ENCODE measurements around the gene GJA3.

Gene GJA3

GRCh38 chr13:20160306-20161274, at the start of gene GJA3:
Gene GJA3 (minus strand): TSS chr13:20161052. CDS start chr13:20143288, 17,764 bp downstream.
- no peak for DNase-seq (ENCODE audit: low read depth)
- H3K4me3 ChIP-seq (ENCODE audit: low read depth, low read length): peak within 1 kb of the TSS; percentile 54

GRCh38 chr13:20209948-20210347, 49.1 kb upstream of the GJA3 start:
- no peak overlapping the region for H3K4me3 ChIP-seq (ENCODE audit: low read depth, low read length)
- no peak for DNase-seq (ENCODE audit: low read depth)

- no peak for DNase-seq (ENCODE audit: low read depth)
- H3K4me3 ChIP-seq (ENCODE audit: low read depth, low read length): no peak overlapping the region
Measured at GRCh38 chr13:20206698-20207235, 45.9 kb upstream of the GJA3 start.

GRCh38 chr13:20206065-20206697, 45.3 kb upstream of the GJA3 start:
- no peak overlapping the region for H3K4me3 ChIP-seq (ENCODE audit: low read depth, low read length)
- no peak for DNase-seq (ENCODE audit: low read depth)

GRCh38 chr13:20198781-20199180, 37.9 kb upstream of the GJA3 start:
- no peak for DNase-seq (ENCODE audit: low read depth)
- no peak overlapping the region for H3K4me3 ChIP-seq (ENCODE audit: low read depth, low read length)

GRCh38 chr13:20197361-20197834, 36.5 kb upstream of the GJA3 start:
- peak; percentile 27 for DNase-seq (ENCODE audit: low read depth)
- H3K4me3 ChIP-seq (ENCODE audit: low read depth, low read length): no peak overlapping the region

- DNase-seq (ENCODE audit: low read depth): no peak
- H3K4me3 ChIP-seq (ENCODE audit: low read depth, low read length): no peak overlapping the region
Measured at GRCh38 chr13:20195801-20196200, 34.9 kb upstream of the GJA3 start.

GRCh38 chr13:20193907-20194631, 33.2 kb upstream of the GJA3 start:
- DNase-seq (ENCODE audit: low read depth): no peak
- H3K4me3 ChIP-seq (ENCODE audit: low read depth, low read length): no peak overlapping the region

GRCh38 chr13:20193162-20193906, 32.5 kb upstream of the GJA3 start:
- DNase-seq (ENCODE audit: low read depth): no peak
- H3K4me3 ChIP-seq (ENCODE audit: low read depth, low read length): peak overlapping the region; percentile 51

- H3K4me3 ChIP-seq (ENCODE audit: low read depth, low read length): peak within 1 kb of the TSS; percentile 51
- no peak for DNase-seq (ENCODE audit: low read depth)
Measured at GRCh38 chr13:20192836-20193161, 31.9 kb upstream of the GJA3 start, which contains the start of gene GJB2. Gene GJB2 (minus strand): TSS chr13:20192938. CDS start chr13:20189581, 3,357 bp downstream.

- peak overlapping the region; percentile 51 for H3K4me3 ChIP-seq (ENCODE audit: low read depth, low read length)
- DNase-seq (ENCODE audit: low read depth): no peak
Measured at GRCh38 chr13:20192158-20192835, 31.4 kb upstream of the GJA3 start.

GRCh38 chr13:20191311-20192157, 30.7 kb upstream of the GJA3 start:
- DNase-seq (ENCODE audit: low read depth): no peak

GRCh38 chr13:20190481-20191310, 29.8 kb upstream of the GJA3 start:
- H3K4me3 ChIP-seq (ENCODE audit: low read depth, low read length): no peak overlapping the region
- DNase-seq (ENCODE audit: low read depth): peak; percentile 66

More at GRCh38 chr13:20191311-20192157, 30.7 kb upstream of the GJA3 start:
- H3K4me3 ChIP-seq (ENCODE audit: low read depth, low read length): peak overlapping the region; percentile 51

GRCh38 chr13:20190076-20190475, 29.2 kb upstream of the GJA3 start:
- DNase-seq (ENCODE audit: low read depth): no peak
- H3K4me3 ChIP-seq (ENCODE audit: low read depth, low read length): no peak overlapping the region

GRCh38 chr13:20188667-20189553, 28.1 kb upstream of the GJA3 start:
- H3K4me3 ChIP-seq (ENCODE audit: low read depth, low read length): no peak overlapping the region
- DNase-seq (ENCODE audit: low read depth): no peak

- no peak overlapping the region for H3K4me3 ChIP-seq (ENCODE audit: low read depth, low read length)
- no peak for DNase-seq (ENCODE audit: low read depth)
Measured at GRCh38 chr13:20186771-20187170, 25.9 kb upstream of the GJA3 start.
